GM23338 (cell line): ENCODE data around the gene DUSP9. TPM values are rescaled to one million over a fixed set of nuclear protein-coding genes. Genes with fewer than 3 reads are reported as not detected.
"Not testable (repeated sequence)": the region's sequence is repeated elsewhere in the genome, so short reads cannot be mapped to it uniquely, and the experiment has no call there.

Source experiments
- ATAC-seq: fragments of 200-7000 bp; cut with Tn5 transposase; 3 replicates; pipeline ENCODE4 v1.9.1; 2020
- DNase-seq: peaks from one replicate; pipeline ENCODE4 v3.0.0-alpha.2; 2015; ENCODE audit warnings: low spot score
- H2AFZ ChIP-seq: fragments of 200-600 bp; sonication (generic); 2 replicates; pipeline ENCODE4 v1.8.0; 2016; ENCODE audit warnings: antibody characterized with exemption, mild to moderate bottlenecking, moderate library complexity
- H3F3A ChIP-seq: fragments of 200-600 bp; sonication (generic); replicated peaks from 2 replicates; pipeline ENCODE4 v1.8.0; 2017; ENCODE audit warnings: antibody characterized with exemption, mixed run types, low read depth
- H3K27ac ChIP-seq: fragments of 200-600 bp; sonication (generic); 2 replicates; pipeline ENCODE4 v1.6.1; 2016; ENCODE audit warnings: low read depth
- H3K27me3 ChIP-seq: fragments of 200-600 bp; sonication (generic); 2 replicates; pipeline ENCODE4 v1.8.0; 2016; ENCODE audit warnings: mild to moderate bottlenecking, mixed run types, moderate library complexity; ENCODE audit not compliant: insufficient read depth
- H3K36me3 ChIP-seq: fragments of 200-600 bp; sonication (generic); 2 replicates; pipeline ENCODE4 v1.8.0; 2016; ENCODE audit warnings: mild to moderate bottlenecking; ENCODE audit not compliant: insufficient read depth
- H3K4me1 ChIP-seq: fragments of 200-600 bp; sonication (generic); 2 replicates; pipeline ENCODE4 v1.8.0; 2016; ENCODE audit warnings: mild to moderate bottlenecking, moderate library complexity; ENCODE audit not compliant: insufficient read depth
- H3K4me2 ChIP-seq: fragments of 200-600 bp; sonication (generic); 2 replicates; pipeline ENCODE4 v1.7.1; 2017; ENCODE audit warnings: mixed run types
- H3K4me3 ChIP-seq: fragments of 200-600 bp; sonication (generic); 2 replicates; pipeline ENCODE4 v1.6.1; 2016; ENCODE audit warnings: mixed run types
- H3K79me2 ChIP-seq: fragments of 200-600 bp; sonication (generic); replicated peaks from 2 replicates; pipeline ENCODE4 v1.8.0; 2017; ENCODE audit warnings: mild to moderate bottlenecking; ENCODE audit not compliant: insufficient read depth
- H3K9me2 ChIP-seq: fragments of 200-600 bp; sonication (generic); 2 replicates; pipeline ENCODE4 v1.8.0; 2017; ENCODE audit not compliant: insufficient read depth
- H4K20me1 ChIP-seq: fragments of 200-600 bp; sonication (generic); replicated peaks from 2 replicates; pipeline ENCODE4 v1.8.0; 2017; ENCODE audit warnings: mild to moderate bottlenecking; ENCODE audit not compliant: insufficient read depth
- H3K27ac Mint-ChIP-seq: 2 replicates; pipeline ENCODE4 v1.8.0; 2020; ENCODE audit warnings: inconsistent platforms, mild to moderate bottlenecking, moderate library complexity, mixed read lengths
- H3K27me3 Mint-ChIP-seq: 3 replicates; pipeline ENCODE4 v1.8.0; 2022; ENCODE audit warnings: low read depth, mild to moderate bottlenecking, moderate library complexity, mixed read lengths, inconsistent platforms; ENCODE audit not compliant: insufficient read depth, poor library complexity
- H3K36me3 Mint-ChIP-seq: 3 replicates; pipeline ENCODE4 v1.8.0; 2021; ENCODE audit warnings: low read depth, mild to moderate bottlenecking, inconsistent platforms, moderate library complexity, mixed read lengths
- H3K4me1 Mint-ChIP-seq: 3 replicates; pipeline ENCODE4 v1.8.0; 2020; ENCODE audit warnings: mild to moderate bottlenecking, inconsistent platforms, mixed read lengths
- H3K4me3 Mint-ChIP-seq: 3 replicates; pipeline ENCODE4 v1.8.0; 2021; ENCODE audit warnings: moderate library complexity, mild to moderate bottlenecking, inconsistent platforms, mixed read lengths
- H3K9me3 Mint-ChIP-seq: 3 replicates; pipeline ENCODE4 v1.8.0; 2020; ENCODE audit warnings: moderate library complexity, mild to moderate bottlenecking, inconsistent platforms, mixed read lengths
- CTCF ChIP-seq, 2 experiments: fragments of 200-600 bp in 1 of 2; sonication (generic) in 1 of 2; conservative IDR thresholded peaks; 2 replicates each; pipeline versions ENCODE4 v1.5.1 to v1.6.1; 2016 to 2017; ENCODE audit warnings: antibody characterized with exemption in 2 of 2, low read depth in 2 of 2, mild to moderate bottlenecking in 2 of 2, moderate library complexity in 1 of 2
- EZH2 ChIP-seq: fragments of 200-600 bp; sonication (generic); IDR thresholded peaks from one replicate; pipeline ENCODE4 v1.8.0; 2017; ENCODE audit warnings: antibody characterized with exemption, mild to moderate bottlenecking, low read depth; ENCODE audit not compliant: unreplicated experiment
- EZH2phosphoT487 ChIP-seq: fragments of 200-600 bp; sonication (generic); IDR thresholded peaks from one replicate; pipeline ENCODE4 v1.8.1; 2018; ENCODE audit warnings: antibody characterized with exemption; ENCODE audit not compliant: unreplicated experiment
- JUNB ChIP-seq: IDR thresholded peaks from one replicate; pipeline ENCODE4 v1.6.1; 2016; ENCODE audit warnings: antibody characterized with exemption; ENCODE audit not compliant: unreplicated experiment
- NANOG ChIP-seq: IDR thresholded peaks from 2 replicates; pipeline ENCODE4 v1.6.1; 2016; ENCODE audit warnings: antibody characterized with exemption, borderline replicate concordance
- ZNF114 ChIP-seq: fragments of 250-450 bp; sonication (Bioruptor Pico); IDR thresholded peaks from 2 replicates; pipeline ENCODE4 v1.5.0; 2020; ENCODE audit warnings: mild to moderate bottlenecking, moderate library complexity
- ZNF331 ChIP-seq: fragments of 250-450 bp; sonication (Bioruptor Pico); IDR thresholded peaks from 2 replicates; pipeline ENCODE4 v1.5.0; 2020; ENCODE audit warnings: low read depth, mild to moderate bottlenecking, moderate library complexity
- ZNF462 ChIP-seq: fragments of 250-450 bp; sonication (Bioruptor Pico); IDR thresholded peaks from 2 replicates; pipeline ENCODE4 v1.5.0; 2020; ENCODE audit warnings: mild to moderate bottlenecking, moderate library complexity
- polyA plus RNA-seq: library from polyadenylated mRNA; unstranded; fragments of >200 nt; fragmentation: Nextera tagmentation; extraction: Ambion mirVana; gene quantifications from 2 replicates; pipeline ENCODE4 v1.2.1, GENCODE V29; 2016
- total RNA-seq: library from RNA; depleted of rRNA; stranded (reverse); fragments of >200 nt; shearing (Covaris generic); gene quantifications from 2 replicates; pipeline ENCODE4 v1.2.3, GENCODE V29; 2014
- TF ChIP-seq, protein P1 (sequence below): IDR thresholded peaks from one replicate; pipeline ENCODE4 v1.6.1; 2018; ENCODE audit warnings: antibody characterized with exemption; ENCODE audit not compliant: unreplicated experiment

The DUSP9 gene
- total and polyA plus RNA-seq, 2 experiments from 2014 or later = 0.71 to 3.9 TPM

DNA sequence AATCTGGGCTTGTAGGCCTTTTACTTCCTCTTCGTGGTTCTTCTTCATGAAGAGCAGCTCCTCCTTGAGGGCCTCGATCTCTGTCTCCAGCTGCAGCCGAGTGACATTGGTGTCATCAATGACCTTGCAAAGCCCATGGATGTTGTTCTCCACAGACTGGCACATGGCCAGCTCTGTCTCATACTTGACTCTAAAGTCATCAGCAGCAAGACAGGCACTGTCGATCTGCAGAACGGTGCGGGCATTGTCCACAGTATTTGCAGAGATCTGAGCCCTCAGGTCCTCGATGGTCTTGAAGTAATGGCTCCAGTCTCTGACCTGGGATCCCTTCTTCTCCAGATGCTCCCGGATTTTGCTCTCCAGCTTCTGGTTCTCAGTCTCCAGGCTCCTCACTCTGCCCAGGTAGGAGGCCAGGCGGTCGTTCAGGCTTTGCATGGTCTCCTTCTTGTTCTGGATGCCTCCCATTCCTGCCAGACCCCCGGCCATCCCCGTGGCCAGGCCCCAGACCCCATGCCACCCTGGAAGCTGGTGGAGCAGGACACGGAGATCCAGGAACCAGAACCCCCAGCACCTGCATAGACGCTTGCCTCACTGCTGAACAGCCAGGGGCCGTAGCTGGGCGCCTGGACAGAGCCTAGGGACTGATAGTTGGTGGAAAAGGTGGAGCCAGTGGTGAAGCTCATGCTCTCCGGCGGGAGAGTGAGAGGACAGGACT is 42.2 kb upstream of the DUSP9 start:
- H3K27me3 Mint-ChIP-seq = peaks cover 12% of the 10 kb centered on the region
- not testable (repeated sequence) for H3K9me2 ChIP-seq, H3K4me1 ChIP-seq, H3K27ac ChIP-seq, H3K79me2 ChIP-seq, H3K9me3 Mint-ChIP-seq, H2AFZ ChIP-seq, H3K36me3 ChIP-seq, H3K4me2 ChIP-seq, ATAC-seq, H4K20me1 ChIP-seq, H3K4me3 Mint-ChIP-seq, H3F3A ChIP-seq, H3K4me3 ChIP-seq, H3K4me1 Mint-ChIP-seq, DNase-seq, H3K36me3 Mint-ChIP-seq, H3K27ac Mint-ChIP-seq
- peaks cover 18% of the 10 kb centered on the region for H3K27me3 ChIP-seq

DNA sequence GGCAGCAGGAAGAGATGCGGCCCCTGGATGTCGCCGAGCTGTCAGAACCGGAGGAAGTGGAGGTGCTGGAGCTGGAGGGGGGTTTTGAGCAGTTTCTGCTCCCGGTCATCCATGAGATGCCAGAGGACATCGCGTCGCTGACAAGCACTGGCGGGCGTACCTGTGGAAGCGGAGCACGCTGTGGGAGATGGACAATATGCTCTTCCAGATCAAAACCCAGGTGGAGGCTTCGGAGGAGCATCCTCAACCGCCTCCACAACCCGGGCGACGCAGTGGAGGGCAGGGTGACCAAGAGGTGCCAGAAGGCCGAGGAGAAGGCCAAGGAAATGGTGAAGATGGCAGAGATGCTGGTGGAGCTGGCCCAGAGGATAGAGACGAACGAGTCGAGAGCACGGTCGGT is 40.5 kb upstream of the DUSP9 start:
- Histone ChIP-seq H3K4me1 (no peaks in the 10 kb centered on the region), H3F3A (no peaks in the 10 kb centered on the region), H4K20me1 (no peaks in the 10 kb centered on the region), H3K27me3 (peaks cover 14% of the 10 kb centered on the region), H3K36me3 (no peaks in the 10 kb centered on the region), H2AFZ (no peak overlapping the region), H3K79me2 (no peaks in the 10 kb centered on the region), H3K9me2 (no peaks in the 10 kb centered on the region), H3K4me2 (no peak overlapping the region), H3K27ac (no peak overlapping the region), H3K4me3 (no peak overlapping the region)
- TF ChIP-seq EZH2 (no peak), EZH2phosphoT487 (no peak), ZNF331 (CRISPR knock-in tag) (no peak), JUNB (no peak), ZNF114 (no peak), CTCF (conservative IDR thresholded peaks at IDR 0.05; ENCODE audit: low read depth in 2 of 2) (no peak), NANOG (no peak), ZNF462 (CRISPR knock-in tag) (no peak)
- TF ChIP-seq, protein P1, sequence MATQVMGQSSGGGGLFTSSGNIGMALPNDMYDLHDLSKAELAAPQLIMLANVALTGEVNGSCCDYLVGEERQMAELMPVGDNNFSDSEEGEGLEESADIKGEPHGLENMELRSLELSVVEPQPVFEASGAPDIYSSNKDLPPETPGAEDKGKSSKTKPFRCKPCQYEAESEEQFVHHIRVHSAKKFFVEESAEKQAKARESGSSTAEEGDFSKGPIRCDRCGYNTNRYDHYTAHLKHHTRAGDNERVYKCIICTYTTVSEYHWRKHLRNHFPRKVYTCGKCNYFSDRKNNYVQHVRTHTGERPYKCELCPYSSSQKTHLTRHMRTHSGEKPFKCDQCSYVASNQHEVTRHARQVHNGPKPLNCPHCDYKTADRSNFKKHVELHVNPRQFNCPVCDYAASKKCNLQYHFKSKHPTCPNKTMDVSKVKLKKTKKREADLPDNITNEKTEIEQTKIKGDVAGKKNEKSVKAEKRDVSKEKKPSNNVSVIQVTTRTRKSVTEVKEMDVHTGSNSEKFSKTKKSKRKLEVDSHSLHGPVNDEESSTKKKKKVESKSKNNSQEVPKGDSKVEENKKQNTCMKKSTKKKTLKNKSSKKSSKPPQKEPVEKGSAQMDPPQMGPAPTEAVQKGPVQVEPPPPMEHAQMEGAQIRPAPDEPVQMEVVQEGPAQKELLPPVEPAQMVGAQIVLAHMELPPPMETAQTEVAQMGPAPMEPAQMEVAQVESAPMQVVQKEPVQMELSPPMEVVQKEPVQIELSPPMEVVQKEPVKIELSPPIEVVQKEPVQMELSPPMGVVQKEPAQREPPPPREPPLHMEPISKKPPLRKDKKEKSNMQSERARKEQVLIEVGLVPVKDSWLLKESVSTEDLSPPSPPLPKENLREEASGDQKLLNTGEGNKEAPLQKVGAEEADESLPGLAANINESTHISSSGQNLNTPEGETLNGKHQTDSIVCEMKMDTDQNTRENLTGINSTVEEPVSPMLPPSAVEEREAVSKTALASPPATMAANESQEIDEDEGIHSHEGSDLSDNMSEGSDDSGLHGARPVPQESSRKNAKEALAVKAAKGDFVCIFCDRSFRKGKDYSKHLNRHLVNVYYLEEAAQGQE = no peak
- H3K4me1 Mint-ChIP-seq = no peaks in the 10 kb centered on the region
- ATAC-seq = no peak
- H3K27ac Mint-ChIP-seq = no peak overlapping the region
- H3K36me3 Mint-ChIP-seq = no peaks in the 10 kb centered on the region
- H3K27me3 Mint-ChIP-seq = peaks cover 12% of the 10 kb centered on the region
- DNase-seq = no peak
- H3K4me3 Mint-ChIP-seq = no peak overlapping the region
- no peaks in the 10 kb centered on the region for H3K9me3 Mint-ChIP-seq
